ENCODE data around the gene SLC25A27.
"Not testable (repeated sequence)": the region's sequence is repeated elsewhere in the genome, so short reads cannot be mapped to it uniquely, and the experiment has no call there.

SLC25A27 gene

DNA sequence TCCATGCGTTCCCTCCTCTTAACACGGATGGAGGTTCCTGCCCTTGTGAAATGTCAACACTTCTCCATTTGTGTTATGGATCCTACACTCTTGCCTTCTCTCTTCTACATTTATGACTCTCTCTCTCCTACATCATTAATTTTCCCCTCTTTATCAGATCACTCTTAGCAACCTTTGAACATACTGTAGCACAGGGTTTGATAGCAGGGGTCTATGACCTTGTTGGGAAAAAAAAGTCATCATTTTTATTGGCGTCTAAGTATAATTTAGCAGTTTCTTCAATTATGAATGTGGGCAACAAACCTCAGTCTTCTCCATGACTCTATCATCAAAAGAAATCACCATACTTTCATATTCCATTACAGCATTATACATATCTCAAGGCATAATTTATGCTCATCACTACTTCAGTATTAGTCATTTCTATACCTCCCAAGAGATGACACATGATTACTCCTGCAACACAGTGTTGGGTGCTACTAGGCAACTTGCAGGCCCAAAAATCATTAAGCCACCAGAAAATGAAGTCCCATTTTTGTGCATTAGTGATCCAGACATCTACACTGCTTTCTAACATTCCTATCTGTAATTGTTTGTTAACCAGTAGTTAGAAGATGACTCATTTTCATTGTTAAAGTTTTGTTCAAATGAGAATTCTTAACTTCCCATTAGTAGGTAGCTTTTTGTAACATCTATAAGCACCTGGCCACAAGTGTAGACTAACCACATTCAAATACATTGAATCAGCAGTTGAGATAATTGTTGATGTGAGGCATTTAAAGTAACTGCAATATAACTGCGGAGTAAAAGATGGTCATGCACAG, 9.6 kb upstream of the SLC25A27 start:
- TF ChIP-seq, protein P1, sequence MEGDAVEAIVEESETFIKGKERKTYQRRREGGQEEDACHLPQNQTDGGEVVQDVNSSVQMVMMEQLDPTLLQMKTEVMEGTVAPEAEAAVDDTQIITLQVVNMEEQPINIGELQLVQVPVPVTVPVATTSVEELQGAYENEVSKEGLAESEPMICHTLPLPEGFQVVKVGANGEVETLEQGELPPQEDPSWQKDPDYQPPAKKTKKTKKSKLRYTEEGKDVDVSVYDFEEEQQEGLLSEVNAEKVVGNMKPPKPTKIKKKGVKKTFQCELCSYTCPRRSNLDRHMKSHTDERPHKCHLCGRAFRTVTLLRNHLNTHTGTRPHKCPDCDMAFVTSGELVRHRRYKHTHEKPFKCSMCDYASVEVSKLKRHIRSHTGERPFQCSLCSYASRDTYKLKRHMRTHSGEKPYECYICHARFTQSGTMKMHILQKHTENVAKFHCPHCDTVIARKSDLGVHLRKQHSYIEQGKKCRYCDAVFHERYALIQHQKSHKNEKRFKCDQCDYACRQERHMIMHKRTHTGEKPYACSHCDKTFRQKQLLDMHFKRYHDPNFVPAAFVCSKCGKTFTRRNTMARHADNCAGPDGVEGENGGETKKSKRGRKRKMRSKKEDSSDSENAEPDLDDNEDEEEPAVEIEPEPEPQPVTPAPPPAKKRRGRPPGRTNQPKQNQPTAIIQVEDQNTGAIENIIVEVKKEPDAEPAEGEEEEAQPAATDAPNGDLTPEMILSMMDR (IDR thresholded peaks at IDR 0.05; ENCODE audit: low read depth, low read length), result no peak
- TF ChIP-seq, protein P2, sequence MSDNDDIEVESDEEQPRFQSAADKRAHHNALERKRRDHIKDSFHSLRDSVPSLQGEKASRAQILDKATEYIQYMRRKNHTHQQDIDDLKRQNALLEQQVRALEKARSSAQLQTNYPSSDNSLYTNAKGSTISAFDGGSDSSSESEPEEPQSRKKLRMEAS (IDR thresholded peaks at IDR 0.05; ENCODE audit: low read depth, low read length), result no peak
- no peak for TF ChIP-seq POLR2A (IDR thresholded peaks at IDR 0.05; ENCODE audit: extremely low read depth, insufficient read length)
- no peak for TF ChIP-seq MYC (IDR thresholded peaks at IDR 0.05; ENCODE audit: low read depth, low read length)
- no peak overlapping the region for H3K4me3 ChIP-seq (ENCODE audit: low read depth, low read length)
- DNase-seq (ENCODE audit: low read depth), result no peak

DNA sequence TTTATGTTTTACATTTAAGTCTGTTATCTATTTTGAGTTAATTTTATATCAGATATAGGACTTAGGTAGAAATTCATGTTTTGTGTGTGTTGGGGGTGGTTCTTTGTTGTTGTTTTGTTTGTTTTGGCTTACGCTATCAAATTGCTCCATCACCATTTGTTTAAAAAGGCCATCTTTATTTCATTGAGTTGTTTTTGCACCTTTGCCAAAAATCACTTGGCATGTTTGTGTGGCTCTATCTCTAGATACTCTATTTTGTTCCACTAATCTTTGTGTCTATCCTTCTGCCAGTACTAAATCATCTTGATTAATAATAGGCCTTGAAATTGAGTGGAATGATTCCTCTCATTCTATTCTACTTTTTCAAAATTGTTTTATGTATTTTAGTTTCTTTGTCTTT, 7.5 kb upstream of the SLC25A27 start:
- TF ChIP-seq, protein P1 (IDR thresholded peaks at IDR 0.05; ENCODE audit: low read depth, low read length), result no peak
- TF ChIP-seq POLR2A (IDR thresholded peaks at IDR 0.05; ENCODE audit: extremely low read depth, insufficient read length) (no peak), MYC (IDR thresholded peaks at IDR 0.05; ENCODE audit: low read depth, low read length) (no peak)
- TF ChIP-seq, protein P2 (IDR thresholded peaks at IDR 0.05; ENCODE audit: low read depth, low read length), result no peak
- DNase-seq (ENCODE audit: low read depth), result no peak

DNA sequence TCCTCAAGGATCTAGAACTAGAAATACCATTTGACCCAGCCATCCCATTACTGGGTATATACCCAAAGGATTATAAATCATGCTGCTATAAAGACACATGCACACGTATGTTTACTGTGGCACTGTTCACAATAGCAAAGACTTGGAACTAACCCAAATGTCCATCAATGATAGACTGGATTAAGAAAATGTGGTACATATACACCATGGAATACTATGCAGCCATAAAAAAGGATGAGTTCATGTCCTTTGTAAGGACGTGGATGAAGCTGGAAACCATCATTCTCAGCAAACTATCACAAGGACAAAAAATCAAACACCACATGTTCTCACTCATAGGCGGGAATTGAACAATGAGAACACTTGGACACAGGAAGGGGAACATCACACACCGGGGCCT, 4.7 kb upstream of the SLC25A27 start:
- H3K4me3 ChIP-seq (ENCODE audit: low read depth, low read length); DNase-seq (ENCODE audit: low read depth): not testable (repeated sequence)

More for the DNA sequence above, 7.5 kb upstream of the SLC25A27 start:
- H3K4me3 ChIP-seq (ENCODE audit: low read depth, low read length), result no peak overlapping the region

DNA sequence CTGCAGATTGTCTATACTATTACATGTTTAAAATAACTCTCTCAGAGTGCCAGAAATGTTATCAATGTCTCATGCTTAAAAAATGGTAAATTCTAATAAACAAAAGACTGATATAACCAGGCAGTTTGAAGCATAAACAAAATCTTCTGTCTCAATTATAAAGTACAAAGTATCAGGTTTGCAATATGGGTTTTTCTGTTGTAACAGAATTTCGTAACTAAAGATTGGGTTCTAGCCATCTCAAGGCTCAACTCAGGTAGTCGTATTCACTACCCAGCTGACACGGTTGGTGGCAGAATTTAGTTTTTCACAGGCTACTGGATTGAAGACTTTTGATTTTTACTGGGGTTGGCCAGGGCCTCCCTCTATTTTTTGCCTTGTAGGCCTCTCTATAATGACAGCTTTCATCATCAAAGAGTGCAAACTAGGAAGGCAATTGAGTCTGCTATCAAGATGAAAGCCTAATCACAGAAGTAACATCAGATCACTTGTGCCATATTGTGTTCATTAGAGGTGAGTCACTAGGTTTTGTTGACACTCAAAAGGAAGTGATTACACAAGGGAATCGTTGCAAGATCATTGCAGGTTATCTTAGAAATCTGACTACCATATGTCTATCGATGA, 3.8 kb upstream of the SLC25A27 start:
- no peak overlapping the region for H3K4me3 ChIP-seq (ENCODE audit: low read depth, low read length)
- DNase-seq (ENCODE audit: low read depth), result no peak
- TF ChIP-seq, protein P1 (IDR thresholded peaks at IDR 0.05; ENCODE audit: low read depth, low read length), result no peak
- TF ChIP-seq POLR2A (IDR thresholded peaks at IDR 0.05; ENCODE audit: extremely low read depth, insufficient read length), result no peak
- TF ChIP-seq, protein P2 (IDR thresholded peaks at IDR 0.05; ENCODE audit: low read depth, low read length), result no peak
- no peak for TF ChIP-seq MYC (IDR thresholded peaks at IDR 0.05; ENCODE audit: low read depth, low read length)

DNA sequence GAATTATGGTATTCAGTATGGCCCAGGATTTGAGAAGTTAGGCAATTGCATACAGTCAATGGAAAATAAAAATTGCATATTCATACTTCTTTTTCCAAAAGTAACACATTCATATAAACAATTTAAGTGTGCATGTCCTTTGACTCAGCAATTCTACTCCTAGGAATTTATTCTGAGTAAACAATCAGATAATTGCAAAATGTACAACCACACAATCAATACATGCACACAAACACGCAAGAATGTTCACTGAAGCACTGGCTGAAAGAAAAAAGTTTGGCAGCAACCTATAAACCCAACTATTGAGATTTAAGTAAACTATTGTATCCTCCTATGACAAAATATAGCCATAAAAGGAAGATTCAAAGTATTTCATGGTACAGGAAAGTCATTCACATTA, 1.8 kb upstream of the SLC25A27 start:
- TF ChIP-seq, protein P1 (IDR thresholded peaks at IDR 0.05; ENCODE audit: low read depth, low read length), result no peak
- TF ChIP-seq, protein P2 (IDR thresholded peaks at IDR 0.05; ENCODE audit: low read depth, low read length), result no peak
- TF ChIP-seq MYC (IDR thresholded peaks at IDR 0.05; ENCODE audit: low read depth, low read length) (no peak), POLR2A (IDR thresholded peaks at IDR 0.05; ENCODE audit: extremely low read depth, insufficient read length) (no peak)
- H3K4me3 ChIP-seq (ENCODE audit: low read depth, low read length), result no peak overlapping the region
- DNase-seq (ENCODE audit: low read depth), result no peak

DNA sequence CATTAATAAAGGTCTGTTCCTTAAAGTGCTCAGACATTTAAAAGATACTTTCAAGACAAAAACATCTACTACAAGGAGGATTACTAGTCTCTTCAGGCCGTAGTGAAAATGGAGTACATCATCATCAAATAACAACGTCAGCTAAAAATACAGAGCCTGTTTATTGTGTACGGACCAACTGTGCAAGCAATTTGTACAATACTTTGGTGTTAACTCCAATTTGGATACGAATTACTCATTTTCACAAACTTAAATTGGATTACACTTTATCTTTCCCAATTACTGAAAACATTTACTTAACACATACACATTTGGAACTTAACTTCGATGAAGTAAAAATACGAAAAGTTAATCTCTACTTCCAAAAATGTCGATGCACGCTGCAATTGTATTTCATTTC, 959 bp upstream of the SLC25A27 start:
- H3K4me3 ChIP-seq (ENCODE audit: low read depth, low read length), result no peak overlapping the region
- TF ChIP-seq, protein P1 (IDR thresholded peaks at IDR 0.05; ENCODE audit: low read depth, low read length), result no peak
- TF ChIP-seq, protein P2 (IDR thresholded peaks at IDR 0.05; ENCODE audit: low read depth, low read length), result no peak
- TF ChIP-seq POLR2A (IDR thresholded peaks at IDR 0.05; ENCODE audit: extremely low read depth, insufficient read length), result no peak
- TF ChIP-seq MYC (IDR thresholded peaks at IDR 0.05; ENCODE audit: low read depth, low read length), result no peak
- no peak for DNase-seq (ENCODE audit: low read depth)

All from NB4 (cell line).